GM21367 (cell line): ENCODE results near the gene PRAMEF11.
"Not testable (repeated sequence)": the region's sequence is repeated elsewhere in the genome, so short reads cannot be mapped to it uniquely, and the experiment has no call there.

Experiments
- ATAC-seq: cut with Tn5 transposase; IDR thresholded peaks from one replicate; pipeline ENCODE4 v1.9.1; 2021; ENCODE audit not compliant: unreplicated experiment

The PRAMEF11 gene

GRCh38 chr1:12831310-12831709, at the start of gene PRAMEF11:
Gene PRAMEF11 (minus strand): TSS chr1:12831410. CDS start chr1:12828789, 2,621 bp downstream.
- not testable (repeated sequence) for ATAC-seq

DNA sequence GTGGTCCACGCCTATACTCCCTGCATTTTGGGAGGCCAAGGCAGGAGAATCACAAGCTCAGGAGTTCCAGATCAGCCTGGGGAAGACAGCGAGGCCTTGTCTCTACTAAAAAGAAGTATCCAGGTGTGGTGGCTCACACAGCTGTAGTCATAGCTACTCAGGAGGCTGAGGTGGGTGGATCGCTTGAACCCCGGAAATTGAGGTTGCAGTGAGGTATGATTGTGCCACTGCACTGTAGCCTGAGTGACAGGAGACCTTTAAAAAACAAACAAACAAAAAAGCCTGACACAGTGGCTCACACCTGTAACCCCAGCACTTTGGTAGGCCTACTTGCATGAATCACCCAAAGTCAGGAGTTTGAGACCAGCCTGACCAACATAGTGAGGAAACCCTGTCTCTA, 47.2 kb upstream of the PRAMEF11 start:
- not testable (repeated sequence) for ATAC-seq

DNA sequence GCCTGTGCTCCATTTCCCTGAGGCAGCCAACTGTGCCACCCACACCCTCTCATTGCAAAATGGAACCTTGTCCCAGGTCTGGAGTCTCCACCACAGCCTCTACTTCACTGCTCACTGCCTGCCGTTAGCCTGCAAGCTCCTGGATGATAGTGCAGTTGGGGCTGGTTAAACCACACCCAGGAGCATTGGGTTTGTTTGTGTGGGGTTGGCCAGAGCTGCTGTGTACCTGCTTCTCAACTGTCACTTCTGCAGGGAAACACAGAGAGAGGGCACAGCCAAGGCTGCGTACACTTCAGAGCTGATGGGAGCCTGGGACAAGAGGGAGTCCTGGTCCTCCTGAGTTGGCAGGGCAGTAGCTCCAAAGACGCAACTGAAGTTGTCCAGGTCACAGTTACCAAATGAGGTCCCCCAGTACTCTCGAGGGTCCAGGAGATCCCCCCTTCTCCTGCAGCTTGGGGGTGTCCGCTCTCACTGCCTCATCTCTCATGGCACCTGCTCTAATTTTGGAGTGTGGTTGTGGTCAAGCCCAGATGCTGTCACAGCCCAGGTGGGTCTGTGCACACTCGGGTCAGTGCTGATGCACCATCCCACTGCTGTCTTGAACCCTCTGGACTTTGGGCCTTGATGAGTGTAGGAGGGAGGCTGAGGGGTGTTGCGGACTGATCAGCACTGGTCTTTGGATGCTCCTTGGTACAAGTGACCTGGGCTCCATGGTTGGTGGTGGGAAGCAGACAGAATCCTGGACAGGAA, 32.1 kb upstream of the PRAMEF11 start:
- not testable (repeated sequence) for ATAC-seq

- not testable (repeated sequence) for ATAC-seq
These were observed 25.6 kb upstream of the PRAMEF11 start, which contains the start of gene PRAMEF2 for GRCh38 chr1:12856786-12857185. Gene PRAMEF2 (plus strand): TSS chr1:12857086. CDS start chr1:12859010, 1,924 bp downstream.

GRCh38 chr1:12851779-12852178, 20.6 kb upstream of the PRAMEF11 start:
- ATAC-seq: no peak

DNA sequence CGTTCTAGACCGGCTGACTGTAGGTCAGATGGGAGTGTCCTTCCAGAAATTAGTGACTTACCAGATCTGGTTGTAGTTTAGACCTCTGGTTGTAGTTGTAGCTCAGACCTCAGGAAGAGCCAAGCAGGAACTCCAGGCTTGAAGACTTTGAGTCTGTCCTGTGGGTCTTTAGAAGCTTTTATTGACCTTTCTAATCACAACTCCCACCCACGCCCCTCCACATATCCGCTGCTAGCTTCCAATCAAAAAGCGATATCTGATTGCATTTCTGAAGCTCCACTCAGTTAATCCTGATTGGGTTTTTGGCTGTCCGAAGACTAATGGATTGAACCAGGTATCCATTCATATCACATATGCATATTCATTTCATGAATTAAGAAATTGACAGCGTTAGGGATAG, 17.4 kb upstream of the PRAMEF11 start, which contains the start of gene HNRNPCL1:
TSS of gene HNRNPCL1 (minus strand) at position 101 of the 400 bp plus-strand sequence. CDS start 431 bp downstream, outside the sequence.
- ATAC-seq: not testable (repeated sequence)

DNA sequence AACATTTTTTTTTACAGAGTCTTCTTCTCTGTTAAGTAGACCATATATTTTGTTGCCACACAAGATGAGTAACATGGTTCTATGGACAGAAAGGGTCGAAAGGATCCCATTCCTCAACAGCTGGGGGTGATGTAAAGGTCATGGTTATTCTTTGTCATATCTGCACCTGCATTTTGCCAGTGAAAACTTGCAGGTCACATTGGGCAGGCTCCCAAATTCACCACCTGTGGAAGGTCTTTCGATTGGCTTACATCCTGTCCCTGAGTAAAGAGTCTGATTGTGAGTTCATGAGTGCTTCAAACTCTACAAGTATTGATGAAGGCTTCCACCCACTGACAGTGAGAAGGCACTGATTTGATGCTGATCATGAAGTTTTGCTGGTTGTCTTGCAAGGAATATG, 2.0 kb upstream of the PRAMEF11 start:
- ATAC-seq: not testable (repeated sequence)

- ATAC-seq: not testable (repeated sequence)
These were observed 12.1 kb downstream of the PRAMEF11 start for GRCh38 chr1:12819061-12819460.

GRCh38 chr1:12811409-12811784, 19.8 kb downstream of the PRAMEF11 start:
- ATAC-seq: no peak

- ATAC-seq: no peak
These were observed 20.4 kb downstream of the PRAMEF11 start for GRCh38 chr1:12810691-12811408.

DNA sequence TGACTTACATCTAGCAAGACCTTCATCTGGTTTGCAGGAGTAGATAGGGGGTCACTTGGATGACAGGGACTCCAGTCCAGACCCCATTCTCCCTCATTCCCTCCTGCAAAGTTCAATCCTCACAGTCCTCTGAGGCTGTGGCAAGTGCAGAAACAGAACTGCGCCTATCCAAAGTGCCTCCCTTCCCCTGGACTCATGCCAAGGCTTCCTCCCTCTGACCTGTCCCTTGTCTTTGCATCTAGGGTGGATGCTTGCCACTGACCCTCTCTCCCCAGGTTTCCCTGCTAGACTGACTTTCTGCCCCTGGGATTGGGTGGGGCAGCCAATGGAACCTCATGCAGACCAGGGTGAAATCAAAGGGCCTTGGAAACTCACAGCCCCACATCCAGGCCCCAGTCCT, 21.3 kb downstream of the PRAMEF11 start:
- no peak for ATAC-seq

DNA sequence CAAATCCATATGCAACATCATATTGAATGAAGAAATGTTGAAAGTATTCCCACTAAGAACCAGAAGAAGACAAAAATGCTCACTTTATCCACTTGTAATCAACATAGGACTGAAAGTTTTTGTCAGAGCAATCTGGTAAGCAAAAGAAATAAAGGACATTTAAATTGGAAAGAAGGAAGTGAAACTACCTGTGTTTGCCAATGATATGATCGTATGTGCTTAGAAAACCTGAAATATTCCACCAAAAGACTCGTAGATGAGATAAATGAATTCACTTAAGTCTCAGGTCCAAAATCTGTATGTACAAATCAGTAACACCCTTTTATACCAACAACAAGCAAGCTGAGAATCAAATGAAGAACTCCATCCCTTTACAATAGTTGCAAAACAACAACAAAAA, 31.5 kb downstream of the PRAMEF11 start:
- ATAC-seq: no peak

DNA sequence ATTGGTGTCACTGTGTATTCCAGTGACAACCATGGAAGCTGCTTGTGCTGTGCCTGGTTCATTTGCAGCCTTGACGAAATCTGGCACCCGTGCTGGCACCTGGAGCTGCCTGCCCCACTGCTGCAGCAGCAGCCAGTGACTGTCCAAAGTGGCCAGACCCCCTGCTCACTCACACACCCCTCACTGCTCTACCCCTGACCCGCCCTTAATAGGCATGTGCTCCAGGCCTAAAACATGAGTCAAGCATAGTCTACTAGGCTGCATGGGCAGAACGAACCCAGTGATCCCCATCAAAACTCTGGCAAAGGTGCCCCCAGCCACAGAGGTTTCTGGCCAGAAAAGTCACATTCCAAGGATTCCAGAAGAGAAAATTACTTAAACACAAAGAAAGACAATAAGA, 32.3 kb downstream of the PRAMEF11 start:
- no peak for ATAC-seq

- not testable (repeated sequence) for ATAC-seq
These were observed 40.1 kb downstream of the PRAMEF11 start, which contains the start of gene PRAMEF1 for GRCh38 chr1:12791097-12791496. Gene PRAMEF1 (plus strand): TSS chr1:12791397. CDS start chr1:12793228, 1,831 bp downstream.

DNA sequence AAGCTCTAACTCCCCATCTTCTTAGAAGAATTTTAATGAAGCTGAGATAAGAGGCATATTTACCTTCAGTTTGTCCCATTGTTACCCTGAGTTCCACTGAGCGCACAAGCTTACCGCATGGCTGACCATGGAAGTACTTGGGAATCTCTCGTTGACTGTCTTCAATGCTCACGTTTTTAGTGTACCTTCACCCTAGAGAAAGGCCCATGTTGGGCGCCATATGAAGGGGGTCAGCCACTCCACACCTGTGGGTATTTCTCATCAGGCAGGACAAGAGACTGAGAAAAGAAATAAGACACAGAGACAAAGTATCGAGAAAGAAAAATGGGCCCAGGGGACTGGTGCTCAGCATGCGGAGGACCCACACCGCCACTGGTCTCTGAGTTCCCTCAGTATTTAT, 46.5 kb downstream of the PRAMEF11 start:
- not testable (repeated sequence) for ATAC-seq

DNA sequence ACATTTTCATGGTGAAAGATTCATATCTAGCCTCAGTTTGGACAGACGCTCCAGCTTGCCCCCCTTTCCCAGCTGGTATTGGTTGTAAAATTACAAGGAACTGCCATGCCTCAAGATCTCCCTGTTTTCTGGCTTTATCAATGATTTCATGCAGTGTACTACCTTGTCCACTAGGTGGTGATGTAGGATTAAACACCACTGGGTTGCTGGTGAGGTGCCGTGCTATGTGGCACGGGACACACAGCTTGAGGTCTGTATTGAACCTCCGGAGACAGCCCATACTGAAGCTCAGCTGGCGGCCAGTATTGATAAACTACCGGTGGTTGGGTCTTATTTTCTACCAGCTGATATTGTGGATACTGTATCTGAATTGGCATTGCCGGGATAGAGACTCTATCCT, 47.4 kb downstream of the PRAMEF11 start:
- ATAC-seq: not testable (repeated sequence)

GRCh38 chr1:12781488-12781887, 49.7 kb downstream of the PRAMEF11 start:
- not testable (repeated sequence) for ATAC-seq

DNA sequence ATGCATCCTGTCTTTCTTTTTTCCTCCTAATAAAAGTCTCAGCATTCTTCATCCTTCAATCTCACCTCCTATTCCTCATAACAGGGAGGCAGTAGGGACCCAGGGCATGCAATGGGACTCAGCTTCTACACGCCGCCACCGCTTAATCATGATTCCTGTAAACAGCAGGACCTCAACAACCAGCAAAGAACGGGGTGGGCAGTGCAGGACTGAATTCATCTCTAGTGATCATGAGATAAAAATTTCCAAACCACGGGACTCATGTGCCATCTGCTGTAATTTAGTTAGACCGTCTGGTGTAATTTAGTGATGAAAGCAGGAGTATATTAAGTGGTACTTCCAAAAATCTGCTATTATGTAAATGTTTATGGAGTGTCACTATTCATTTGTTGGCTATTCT, 52.3 kb downstream of the PRAMEF11 start:
- ATAC-seq: no peak

DNA sequence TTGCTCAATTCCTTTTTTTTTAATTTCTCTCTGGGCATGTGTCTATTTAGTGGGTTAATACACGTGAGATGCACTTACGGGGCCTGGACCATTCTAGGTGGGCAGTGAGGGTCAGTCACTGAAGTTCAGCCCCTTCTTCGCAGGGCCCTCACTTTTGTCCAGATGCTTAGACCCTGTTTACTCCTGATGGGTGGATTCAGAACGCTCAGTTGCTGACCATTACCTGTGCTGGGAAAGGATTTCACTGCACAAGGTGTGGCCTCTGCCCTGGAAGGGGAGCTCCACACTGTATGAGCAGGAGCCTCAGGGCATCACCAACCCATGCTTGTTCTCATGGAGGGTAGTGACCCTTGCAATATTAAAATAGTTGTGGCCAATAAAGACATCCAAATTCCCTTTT, 53.1 kb downstream of the PRAMEF11 start:
- ATAC-seq: no peak

DNA sequence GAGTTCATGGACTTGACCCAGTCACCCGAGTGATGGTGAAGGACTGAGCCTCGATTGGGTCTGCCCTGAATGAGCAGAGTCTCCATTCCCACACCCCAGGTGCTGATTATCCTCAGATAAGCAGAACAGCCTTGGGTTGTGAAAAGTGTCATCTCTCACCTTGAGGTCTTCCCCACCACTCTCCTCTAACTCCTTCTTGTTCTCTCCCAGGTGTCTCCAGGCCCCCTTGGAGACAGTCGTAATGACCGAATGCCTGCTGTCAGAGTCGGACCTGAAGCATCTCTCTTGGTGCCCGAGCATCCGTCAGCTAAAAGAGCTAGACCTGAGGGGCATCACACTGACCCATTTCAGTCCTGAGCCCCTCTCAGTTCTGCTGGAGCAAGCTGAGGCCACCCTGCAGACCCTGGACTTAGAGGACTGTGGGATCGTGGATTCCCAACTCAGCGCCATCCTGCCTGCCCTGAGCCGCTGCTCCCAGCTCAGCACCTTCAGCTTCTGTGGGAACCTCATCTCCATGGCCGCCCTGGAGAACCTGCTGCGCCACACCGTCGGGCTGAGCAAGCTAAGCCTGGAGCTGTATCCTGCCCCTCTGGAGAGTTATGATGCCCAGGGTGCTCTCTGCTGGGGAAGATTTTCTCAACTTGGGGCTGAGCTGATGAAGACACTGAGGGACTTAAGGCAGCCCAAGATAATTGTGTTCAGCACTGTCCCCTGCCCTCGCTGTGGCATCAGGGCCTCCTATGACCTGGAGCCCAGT, 54.2 kb downstream of the PRAMEF11 start:
- no peak for ATAC-seq

- no peak for ATAC-seq
These were observed 55.8 kb downstream of the PRAMEF11 start for GRCh38 chr1:12775443-12775842.
